Retinal pigment epithelial cell (primary cell): ENCODE results near the gene TTC12.
"Not testable (repeated sequence)": the region's sequence is repeated elsewhere in the genome, so short reads cannot be mapped to it uniquely, and the experiment has no call there.

Source experiments
- DNase-seq: peaks from one replicate; pipeline ENCODE4 v3.0.0-alpha.2; 2010; ENCODE audit warnings: low read depth
- H3K4me3 ChIP-seq: 2 replicates; pipeline ENCODE4 v1.5.1; 2011; ENCODE audit warnings: mild to moderate bottlenecking, low read length, control low read depth, moderate library complexity
- CTCF ChIP-seq: conservative IDR thresholded peaks from 2 replicates; pipeline ENCODE4 v1.5.1; 2011; ENCODE audit warnings: low read depth, low read length, control low read depth, inconsistent platforms

Gene TTC12

GRCh38 chr11:113293936-113294335 is 20.4 kb upstream of the TTC12 start:
- no peak for DNase-seq
- H3K4me3 ChIP-seq = no peak overlapping the region
- no peak for TF ChIP-seq CTCF

GRCh38 chr11:113295993-113296392 is 18.4 kb upstream of the TTC12 start:
- TF ChIP-seq CTCF = no peak
- DNase-seq = no peak
- H3K4me3 ChIP-seq = no peak overlapping the region

GRCh38 chr11:113296447-113297205 is 17.8 kb upstream of the TTC12 start:
- TF ChIP-seq CTCF = no peak
- no peak for DNase-seq
- H3K4me3 ChIP-seq = no peak overlapping the region

- not testable (repeated sequence) for DNase-seq, H3K4me3 ChIP-seq
Observed at GRCh38 chr11:113298496-113298895, 15.9 kb upstream of the TTC12 start.

GRCh38 chr11:113304916-113305315 is 9.5 kb upstream of the TTC12 start:
- no peak for TF ChIP-seq CTCF
- H3K4me3 ChIP-seq = no peak overlapping the region
- no peak for DNase-seq

- peak; percentile 98 for TF ChIP-seq CTCF
- peak; percentile 17 for DNase-seq
- H3K4me3 ChIP-seq = no peak overlapping the region
Observed at GRCh38 chr11:113305440-113306336, 8.7 kb upstream of the TTC12 start.

GRCh38 chr11:113308601-113309000 is 5.8 kb upstream of the TTC12 start:
- H3K4me3 ChIP-seq = no peak overlapping the region
- no peak for DNase-seq
- TF ChIP-seq CTCF = no peak
